HL-60 (cell line): ENCODE measurements around the gene SLC25A10.

Experiments used
- DNase-seq, 2 experiments: peaks; one replicate each; pipeline ENCODE4 v3.0.0-alpha.2; 2010 to 2020; ENCODE audit warnings: low read depth in 1 of 2, low spot score in 1 of 2
- H3K27ac ChIP-seq: fragments of 250-450 bp; sonication (Bioruptor Pico); replicated peaks from 2 replicates; pipeline ENCODE4 v1.5.1; 2020; ENCODE audit warnings: mild to moderate bottlenecking, moderate library complexity
- H3K27me3 ChIP-seq: fragments of 250-450 bp; sonication (Bioruptor Pico); 2 replicates; pipeline ENCODE4 v1.5.1; 2021; ENCODE audit warnings: mild to moderate bottlenecking, moderate library complexity; ENCODE audit not compliant: insufficient read depth, poor library complexity, severe bottlenecking
- H3K4me3 ChIP-seq: replicated peaks from 2 replicates; pipeline ENCODE4 v1.5.1; 2011; ENCODE audit warnings: mild to moderate bottlenecking, control low read depth, low read length; ENCODE audit not compliant: insufficient read depth
- GABPA ChIP-seq: IDR thresholded peaks from 2 replicates; pipeline ENCODE4 v1.6.1; 2012; ENCODE audit warnings: low read depth
- POLR2AphosphoS5 ChIP-seq: IDR thresholded peaks from 2 replicates; pipeline ENCODE4 v1.6.1; 2012; ENCODE audit warnings: low read depth
- REST ChIP-seq: IDR thresholded peaks from 2 replicates; pipeline ENCODE4 v1.6.1; 2012; ENCODE audit warnings: low read depth; ENCODE audit not compliant: insufficient replicate concordance
- SPI1 ChIP-seq: IDR thresholded peaks from 2 replicates; pipeline ENCODE4 v1.6.1; 2012; ENCODE audit warnings: low read depth, mild to moderate bottlenecking, borderline replicate concordance
- TF ChIP-seq, protein P1 (sequence below): IDR thresholded peaks from one replicate; pipeline ENCODE4 v1.5.1; 2011; ENCODE audit warnings: low read length, control low read depth, inconsistent platforms; ENCODE audit not compliant: insufficient read depth

SLC25A10 gene

DNA sequence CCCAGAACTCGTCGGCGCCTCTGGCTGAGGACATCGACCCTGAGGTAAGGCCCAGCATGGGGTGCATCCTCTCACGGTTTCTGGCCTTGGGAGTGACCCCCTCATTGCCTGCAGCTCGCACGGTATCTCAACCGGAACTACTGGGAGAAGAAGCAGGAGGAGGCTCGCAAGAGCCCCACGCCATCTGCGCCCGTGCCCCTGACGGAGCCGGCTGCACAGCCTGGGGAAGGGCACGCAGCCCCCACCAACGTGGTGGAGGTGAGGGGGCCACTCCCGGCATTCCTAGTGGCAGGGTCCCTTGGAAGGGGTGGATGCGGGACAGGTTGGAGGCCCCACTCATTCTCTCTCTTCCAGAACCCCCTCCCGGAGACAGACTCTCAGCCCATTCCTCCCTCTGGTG, 17.3 kb upstream of the SLC25A10 start:
- no peak overlapping the region for H3K27ac ChIP-seq
- no peak for DNase-seq
- H3K4me3 ChIP-seq: no peak overlapping the region
- no peaks in the 10 kb centered on the region for H3K27me3 ChIP-seq
- TF ChIP-seq, protein P1, sequence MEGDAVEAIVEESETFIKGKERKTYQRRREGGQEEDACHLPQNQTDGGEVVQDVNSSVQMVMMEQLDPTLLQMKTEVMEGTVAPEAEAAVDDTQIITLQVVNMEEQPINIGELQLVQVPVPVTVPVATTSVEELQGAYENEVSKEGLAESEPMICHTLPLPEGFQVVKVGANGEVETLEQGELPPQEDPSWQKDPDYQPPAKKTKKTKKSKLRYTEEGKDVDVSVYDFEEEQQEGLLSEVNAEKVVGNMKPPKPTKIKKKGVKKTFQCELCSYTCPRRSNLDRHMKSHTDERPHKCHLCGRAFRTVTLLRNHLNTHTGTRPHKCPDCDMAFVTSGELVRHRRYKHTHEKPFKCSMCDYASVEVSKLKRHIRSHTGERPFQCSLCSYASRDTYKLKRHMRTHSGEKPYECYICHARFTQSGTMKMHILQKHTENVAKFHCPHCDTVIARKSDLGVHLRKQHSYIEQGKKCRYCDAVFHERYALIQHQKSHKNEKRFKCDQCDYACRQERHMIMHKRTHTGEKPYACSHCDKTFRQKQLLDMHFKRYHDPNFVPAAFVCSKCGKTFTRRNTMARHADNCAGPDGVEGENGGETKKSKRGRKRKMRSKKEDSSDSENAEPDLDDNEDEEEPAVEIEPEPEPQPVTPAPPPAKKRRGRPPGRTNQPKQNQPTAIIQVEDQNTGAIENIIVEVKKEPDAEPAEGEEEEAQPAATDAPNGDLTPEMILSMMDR: no peak
- no peak for TF ChIP-seq REST
- no peak for TF ChIP-seq GABPA
- no peak for TF ChIP-seq SPI1
- no peak for TF ChIP-seq POLR2AphosphoS5

DNA sequence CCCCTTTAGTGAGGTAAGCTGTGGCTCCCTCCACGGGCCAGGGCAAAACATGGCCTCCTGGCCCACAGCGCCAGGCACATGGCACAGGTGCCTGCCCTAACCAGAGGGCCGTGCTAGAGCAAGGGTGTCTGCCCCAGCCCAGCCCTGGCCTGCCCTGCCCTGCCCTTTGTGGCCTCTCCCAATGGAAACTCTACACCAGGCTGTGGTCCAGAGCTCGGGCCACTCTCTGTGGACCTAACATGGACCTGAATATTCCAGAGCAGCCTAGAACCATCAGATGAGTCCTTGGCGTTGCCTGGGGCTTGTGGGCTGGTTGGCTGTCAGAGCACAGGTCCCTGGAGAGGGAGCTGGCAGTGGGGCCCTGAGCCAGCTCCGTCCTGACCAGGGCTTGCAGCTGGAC, 16.9 kb upstream of the SLC25A10 start:
- Histone ChIP-seq H3K27me3 (no peaks in the 10 kb centered on the region), H3K27ac (no peak overlapping the region)
- no peak for DNase-seq

DNA sequence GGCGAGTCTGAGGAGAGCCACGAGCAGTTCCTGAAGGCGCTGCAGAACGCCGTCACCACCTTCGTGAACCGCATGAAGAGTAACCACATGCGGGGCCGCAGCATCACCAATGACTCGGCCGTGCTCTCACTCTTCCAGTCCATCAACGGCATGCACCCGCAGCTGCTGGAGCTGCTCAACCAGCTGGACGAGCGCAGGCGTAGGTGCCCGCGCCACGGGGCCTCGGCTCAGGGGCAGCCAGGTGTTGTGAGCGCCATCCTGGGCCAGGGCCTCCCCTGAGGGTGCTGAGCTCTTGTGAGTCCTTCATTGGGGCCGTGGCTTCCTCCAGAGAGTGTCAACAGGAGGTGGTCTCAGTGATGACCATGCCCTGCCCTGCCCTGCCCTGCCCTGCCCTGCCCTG, 16.3 kb upstream of the SLC25A10 start:
- DNase-seq: no peak
- Histone ChIP-seq H3K4me3 (no peak overlapping the region), H3K27ac (no peak overlapping the region), H3K27me3 (no peaks in the 10 kb centered on the region)
- no peak; the same call in 1 of the 2 replicates for TF ChIP-seq POLR2AphosphoS5
- TF ChIP-seq, protein P1: no peak
- TF ChIP-seq GABPA: no peak
- TF ChIP-seq SPI1: no peak
- TF ChIP-seq REST: no peak

More for the DNA sequence above, 16.9 kb upstream of the SLC25A10 start:
- TF ChIP-seq POLR2AphosphoS5 (no peak), REST (no peak), GABPA (no peak), SPI1 (no peak)
- TF ChIP-seq, protein P1: no peak
- no peak overlapping the region for H3K4me3 ChIP-seq
